Peyer's patch (tissue), 4 donors: Measurements from ENCODE around the gene MUC5B. TPM values are rescaled to one million over a fixed set of nuclear protein-coding genes. Genes with fewer than 3 reads are reported as not detected.
A peak's percentile ranks its signal among the peaks of the same experiment; 100 is the strongest.

Experiments
- DNase-seq, 3 donors: peaks; one replicate each; pipeline ENCODE4 v3.0.0-alpha.2; 2017 to 2019
- H3K27ac ChIP-seq, 4 donors: fragments of 200-600 bp; sonication (generic); one replicate each; pipeline ENCODE4 v1.5.1; 2016 to 2019
- H3K27me3 ChIP-seq, 2 donors: fragments of 200-600 bp; sonication (generic); one replicate each; pipeline ENCODE4 v1.5.1; 2019
- H3K36me3 ChIP-seq, 3 donors: fragments of 200-600 bp; sonication (generic); one replicate each; pipeline ENCODE4 v1.5.1; 2016 to 2019
- H3K4me1 ChIP-seq, 4 donors: fragments of 200-600 bp; sonication (generic); one replicate each; pipeline ENCODE4 v1.5.1; 2016 to 2019
- H3K4me3 ChIP-seq, 4 donors: fragments of 200-600 bp; sonication (generic); 1 replicate in 3 of 4; 2 replicates in 1 of 4; pipeline ENCODE4 v1.5.1; 2016 to 2019; ENCODE audit warnings: mild to moderate bottlenecking in 1 of 4
- H3K9me3 ChIP-seq, 4 donors: fragments of 200-600 bp; sonication (generic); one replicate each; pipeline ENCODE4 v1.5.1; 2016 to 2019; ENCODE audit warnings: mild to moderate bottlenecking in 1 of 4
- POLR2A ChIP-seq, 2 donors: fragments of 450-650 bp; IDR thresholded peaks; one replicate each; pipeline ENCODE4 v1.5.1; 2017; ENCODE audit warnings: antibody characterized with exemption in 2 of 2, mild to moderate bottlenecking in 2 of 2, moderate library complexity in 2 of 2
- total RNA-seq, 4 donors: library from RNA; depleted of rRNA; stranded (reverse); fragments of >200 nt; gene quantifications; one replicate each; pipeline ENCODE4 v1.1.0, GENCODE V29; 2016
- TF ChIP-seq, protein P1 (sequence below), 6 experiments: fragments of 450-650 bp in 4 of 6; fragments of 200-600 bp in 2 of 6; sonication (generic) in 1 of 6; IDR thresholded peaks; one replicate each; pipeline ENCODE4 v1.5.1; 2017 to 2019; ENCODE audit warnings: antibody characterized with exemption in 6 of 6, mild to moderate bottlenecking in 3 of 6, moderate library complexity in 1 of 6

MUC5B gene
- total RNA-seq, 4 donors from 2014 or later: 0.18 to 25.6 (median 10.5) TPM

GRCh38 chr11:1228101-1228821 lies 5.4 kb downstream of the MUC5B start:
- no peaks in the 10 kb centered on the region for H3K27me3 ChIP-seq
- H3K4me1 ChIP-seq: peaks cover 0 to 6% (median 0%) of the 10 kb centered on the region in 4 donors
- peak in 1 of 3 donors; percentile 46 for DNase-seq
- no peak overlapping the region for H3K27ac ChIP-seq
- no peak overlapping the region for H3K4me3 ChIP-seq
- TF ChIP-seq POLR2A (IDR thresholded peaks at IDR 0.05): no peak
- TF ChIP-seq, protein P1, sequence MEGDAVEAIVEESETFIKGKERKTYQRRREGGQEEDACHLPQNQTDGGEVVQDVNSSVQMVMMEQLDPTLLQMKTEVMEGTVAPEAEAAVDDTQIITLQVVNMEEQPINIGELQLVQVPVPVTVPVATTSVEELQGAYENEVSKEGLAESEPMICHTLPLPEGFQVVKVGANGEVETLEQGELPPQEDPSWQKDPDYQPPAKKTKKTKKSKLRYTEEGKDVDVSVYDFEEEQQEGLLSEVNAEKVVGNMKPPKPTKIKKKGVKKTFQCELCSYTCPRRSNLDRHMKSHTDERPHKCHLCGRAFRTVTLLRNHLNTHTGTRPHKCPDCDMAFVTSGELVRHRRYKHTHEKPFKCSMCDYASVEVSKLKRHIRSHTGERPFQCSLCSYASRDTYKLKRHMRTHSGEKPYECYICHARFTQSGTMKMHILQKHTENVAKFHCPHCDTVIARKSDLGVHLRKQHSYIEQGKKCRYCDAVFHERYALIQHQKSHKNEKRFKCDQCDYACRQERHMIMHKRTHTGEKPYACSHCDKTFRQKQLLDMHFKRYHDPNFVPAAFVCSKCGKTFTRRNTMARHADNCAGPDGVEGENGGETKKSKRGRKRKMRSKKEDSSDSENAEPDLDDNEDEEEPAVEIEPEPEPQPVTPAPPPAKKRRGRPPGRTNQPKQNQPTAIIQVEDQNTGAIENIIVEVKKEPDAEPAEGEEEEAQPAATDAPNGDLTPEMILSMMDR (IDR thresholded peaks at IDR 0.05): no peak
- no peaks in the 10 kb centered on the region for H3K36me3 ChIP-seq
- H3K9me3 ChIP-seq: no peaks in the 10 kb centered on the region

DNA sequence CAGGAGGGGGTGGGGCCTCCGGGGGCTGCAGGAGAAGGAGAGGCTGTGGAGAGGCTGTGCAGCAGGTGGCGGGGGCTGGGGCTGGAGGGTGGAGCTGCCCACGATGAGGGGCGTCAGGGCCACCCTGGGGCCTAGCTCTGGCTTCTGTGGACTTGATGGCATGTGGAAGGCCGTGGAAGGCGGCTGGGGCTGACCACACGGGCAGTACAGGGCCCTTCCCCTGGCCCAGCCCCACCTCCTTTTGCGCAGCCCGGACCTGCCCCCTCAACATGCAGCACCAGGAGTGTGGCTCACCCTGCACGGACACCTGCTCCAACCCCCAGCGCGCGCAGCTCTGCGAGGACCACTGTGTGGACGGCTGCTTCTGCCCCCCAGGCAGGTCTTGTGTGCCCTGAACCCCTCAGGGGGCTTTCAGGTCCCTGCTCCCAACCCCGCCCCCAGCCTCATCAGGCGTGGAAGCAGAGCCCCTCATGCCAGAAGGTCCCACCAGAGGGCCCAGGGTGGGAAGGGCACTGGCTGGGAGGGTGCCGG lies 6.1 kb downstream of the MUC5B start:
- DNase-seq: peak in 1 of 3 donors; percentile 44
- Histone ChIP-seq H3K27ac (no peak overlapping the region), H3K27me3 (no peaks in the 10 kb centered on the region), H3K36me3 (no peaks in the 10 kb centered on the region), H3K9me3 (no peaks in the 10 kb centered on the region), H3K4me3 (no peak overlapping the region), H3K4me1 (peaks cover 0 to 12% (median 0%) of the 10 kb centered on the region in 4 donors)
- TF ChIP-seq, protein P1 (IDR thresholded peaks at IDR 0.05): no peak
- TF ChIP-seq POLR2A (IDR thresholded peaks at IDR 0.05): no peak

DNA sequence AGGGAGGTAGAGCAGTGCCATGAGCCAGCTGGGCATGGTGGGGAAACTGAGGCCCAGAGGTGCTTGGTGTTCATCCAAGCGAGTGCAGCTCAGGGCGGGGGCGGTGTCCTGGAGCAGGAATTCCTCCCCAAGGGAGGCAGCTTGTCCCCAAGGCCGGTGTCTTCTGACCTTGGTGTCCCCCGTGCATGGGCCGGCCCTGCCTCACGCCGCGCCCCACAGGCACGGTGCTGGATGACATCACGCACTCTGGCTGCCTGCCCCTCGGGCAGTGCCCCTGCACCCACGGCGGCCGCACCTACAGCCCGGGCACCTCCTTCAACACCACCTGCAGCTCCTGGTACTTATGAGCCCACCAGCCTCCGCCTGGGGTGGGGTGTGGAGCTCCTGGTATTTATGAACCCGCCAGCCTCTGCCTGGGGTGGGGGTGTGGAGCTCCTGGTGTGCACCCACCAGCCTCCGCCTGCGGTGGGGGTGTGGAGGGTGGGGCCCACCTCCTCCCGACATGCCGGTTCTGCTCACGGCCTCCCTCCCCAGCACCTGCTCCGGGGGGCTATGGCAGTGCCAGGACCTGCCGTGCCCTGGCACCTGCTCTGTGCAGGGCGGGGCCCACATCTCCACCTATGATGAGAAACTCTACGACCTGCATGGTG lies 6.7 kb downstream of the MUC5B start:
- DNase-seq: peak in 1 of 3 donors; percentile 30
- Histone ChIP-seq H3K27ac (no peak overlapping the region), H3K36me3 (no peaks in the 10 kb centered on the region)

DNA sequence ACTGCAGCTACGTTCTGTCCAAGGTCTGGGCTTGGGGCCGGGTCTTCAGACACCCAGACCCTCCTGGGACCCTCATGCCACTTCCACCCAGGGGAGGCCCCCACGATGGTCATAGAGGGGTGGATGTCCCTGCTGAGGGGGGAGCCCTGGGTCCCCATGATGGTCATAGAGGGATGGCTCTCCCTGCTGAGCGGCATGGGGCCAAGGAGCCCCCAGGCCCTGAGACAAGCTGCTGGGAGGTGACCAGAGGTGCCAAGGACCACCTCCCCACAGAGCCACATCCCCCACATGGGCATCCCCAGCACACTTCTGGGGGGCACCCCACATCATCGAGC lies 7.2 kb downstream of the MUC5B start:
- Histone ChIP-seq H3K4me3 (no peak overlapping the region), H3K9me3 (no peaks in the 10 kb centered on the region), H3K36me3 (no peaks in the 10 kb centered on the region), H3K27me3 (no peaks in the 10 kb centered on the region), H3K27ac (no peak overlapping the region), H3K4me1 (peaks cover 0 to 14% (median 0%) of the 10 kb centered on the region in 4 donors)
- no peak for DNase-seq
- TF ChIP-seq, protein P1 (IDR thresholded peaks at IDR 0.05): no peak
- TF ChIP-seq POLR2A (IDR thresholded peaks at IDR 0.05): no peak

More for the DNA sequence above, 6.7 kb downstream of the MUC5B start:
- TF ChIP-seq, protein P1 (IDR thresholded peaks at IDR 0.05): no peak
- no peak for TF ChIP-seq POLR2A (IDR thresholded peaks at IDR 0.05)
- H3K9me3 ChIP-seq: no peaks in the 10 kb centered on the region
- H3K4me1 ChIP-seq: peaks cover 0 to 14% (median 0%) of the 10 kb centered on the region in 4 donors
- H3K27me3 ChIP-seq: no peaks in the 10 kb centered on the region
- no peak overlapping the region for H3K4me3 ChIP-seq

GRCh38 chr11:1230456-1231395 lies 7.9 kb downstream of the MUC5B start:
- H3K36me3 ChIP-seq: no peaks in the 10 kb centered on the region
- TF ChIP-seq POLR2A (IDR thresholded peaks at IDR 0.05): no peak
- TF ChIP-seq, protein P1 (IDR thresholded peaks at IDR 0.05): no peak
- no peak overlapping the region for H3K4me3 ChIP-seq
- H3K27ac ChIP-seq: no peak overlapping the region
- peaks cover 0 to 14% (median 0%) of the 10 kb centered on the region in 4 donors for H3K4me1 ChIP-seq
- no peaks in the 10 kb centered on the region for H3K9me3 ChIP-seq
- peak in 1 of 3 donors; percentile 39 for DNase-seq
- no peaks in the 10 kb centered on the region for H3K27me3 ChIP-seq
